SK-N-SH treated with all-trans-retinoic acid at 6 μM for 48 hours (cell line): ENCODE results near the gene NFIX.

Experiments
- SNAI2 ChIP-seq: fragments of 250-450 bp; sonication (Bioruptor Pico); IDR thresholded peaks from 2 replicates; pipeline ENCODE4 v1.5.0; 2020; ENCODE audit warnings: mild to moderate bottlenecking, moderate library complexity
- ZFP3 ChIP-seq: fragments of 250-450 bp; sonication (Bioruptor Pico); IDR thresholded peaks from 2 replicates; pipeline ENCODE4 v1.5.0; 2020; ENCODE audit warnings: mild to moderate bottlenecking, moderate library complexity

DNA sequence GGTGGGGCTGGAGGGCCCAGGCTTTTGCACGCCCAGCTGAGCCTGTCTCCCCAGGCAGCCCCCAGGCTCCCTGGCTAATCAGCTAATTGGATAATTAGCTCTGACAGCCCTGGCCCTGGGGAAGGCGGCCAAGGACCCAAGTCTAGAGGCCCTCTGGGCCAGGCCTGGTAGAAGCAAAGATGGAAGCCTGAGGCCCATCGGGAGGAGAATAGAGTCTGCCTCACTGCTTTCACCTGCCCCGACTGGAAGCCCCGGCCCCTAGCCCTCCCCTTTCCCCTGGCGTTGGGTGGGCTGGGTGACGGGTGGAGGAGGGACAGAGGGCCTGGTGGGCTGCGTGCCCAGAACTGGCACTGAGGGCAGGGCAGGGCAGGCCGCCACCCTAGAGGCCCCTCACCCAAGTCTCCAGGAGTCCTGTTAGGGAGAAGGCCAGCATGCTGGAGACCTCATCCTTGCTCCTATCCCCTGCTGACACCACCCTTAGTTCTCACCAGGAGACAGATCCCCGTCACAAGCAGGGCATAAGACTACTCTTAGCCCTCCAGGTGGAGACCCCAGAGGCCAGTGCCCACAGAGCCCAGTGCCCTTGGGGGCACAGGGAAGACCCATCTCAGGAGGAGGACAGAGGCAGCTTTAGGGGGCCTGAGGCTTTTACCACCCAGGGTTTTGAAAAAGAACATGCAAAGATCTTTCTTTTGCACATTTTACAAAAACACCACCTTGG lies 95.4 kb downstream of the NFIX start:
- TF ChIP-seq SNAI2 (CRISPR knock-in tag) (no peak), ZFP3 (CRISPR knock-in tag) (no peak)
